Mesothelial cell of epicardium (in vitro differentiated cells): ENCODE measurements around the gene NME8. TPM values are rescaled to one million over a fixed set of nuclear protein-coding genes. Genes with fewer than 3 reads are reported as not detected.
A peak's percentile ranks its signal among the peaks of the same experiment; 100 is the strongest.

Experiments
- DNase-seq, 2 experiments: peaks; one replicate each; pipeline ENCODE4 v3.0.0; 2021; ENCODE audit warnings: low spot score in 2 of 2; ENCODE audit not compliant: unreplicated experiment in 2 of 2
- H3K27ac Mint-ChIP-seq: 2 replicates; pipeline ENCODE4 v1.8.0; 2021; ENCODE audit warnings: mixed read lengths
- H3K27me3 Mint-ChIP-seq: 2 replicates; pipeline ENCODE4 v1.8.0; 2021; ENCODE audit warnings: low read depth, mixed read lengths
- H3K36me3 Mint-ChIP-seq: 2 replicates; pipeline ENCODE4 v1.8.0; 2021; ENCODE audit warnings: mixed read lengths
- H3K4me1 Mint-ChIP-seq: 2 replicates; pipeline ENCODE4 v1.8.0; 2021; ENCODE audit warnings: mixed read lengths
- H3K4me3 Mint-ChIP-seq: 2 replicates; pipeline ENCODE4 v1.8.0; 2021; ENCODE audit warnings: mild to moderate bottlenecking, moderate library complexity, mixed read lengths
- H3K9me3 Mint-ChIP-seq: 2 replicates; pipeline ENCODE4 v1.8.0; 2021; ENCODE audit warnings: mixed read lengths
- total RNA-seq: library from RNA; stranded (reverse); gene quantifications from 3 replicates; pipeline ENCODE4 v1.2.1, GENCODE V29; 2021
- TF ChIP-seq, protein P1 (sequence below): fragments of 200-600 bp; sonication (generic); IDR thresholded peaks from one replicate; pipeline ENCODE4 v1.5.0; 2021; ENCODE audit warnings: antibody characterized with exemption; ENCODE audit not compliant: unreplicated experiment

NME8 gene
- total RNA-seq, 1 donor from 2014 or later: 1.1 TPM

DNA sequence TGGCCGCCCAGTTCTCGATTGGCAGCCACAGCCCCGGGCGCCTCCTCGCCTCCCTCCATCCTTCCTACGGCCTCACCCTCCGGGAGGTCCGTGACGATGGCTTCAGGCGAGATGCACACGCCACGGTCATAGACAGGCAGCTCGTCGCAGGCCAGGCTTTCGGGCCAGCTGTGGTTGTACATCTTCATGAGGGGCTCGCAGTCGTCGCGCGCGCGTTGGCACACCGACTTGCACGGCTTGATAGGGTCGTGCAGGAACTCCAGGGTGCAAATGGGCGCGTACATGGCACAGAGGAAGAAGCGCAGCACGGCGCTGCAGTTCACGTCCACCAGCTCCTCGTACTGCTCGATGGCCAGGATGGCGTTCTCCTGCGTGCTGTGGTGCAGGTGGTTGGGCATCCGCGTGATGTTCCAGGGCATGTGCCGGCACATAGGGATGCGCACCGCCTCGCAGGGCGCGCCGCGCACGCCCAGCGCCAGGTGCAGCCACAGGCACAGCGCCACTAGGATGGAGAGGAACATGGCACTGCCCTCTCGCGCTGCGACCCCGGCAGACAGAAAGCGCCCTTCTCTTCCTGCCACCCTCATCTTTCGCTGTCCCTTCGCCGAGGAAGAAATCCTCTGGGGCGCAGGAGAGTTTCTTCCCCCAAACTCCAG, 67.7 kb downstream of the NME8 start:
- Mint-ChIP-seq H3K27ac (peak overlapping the region; percentile 47), H3K27me3 (peaks cover 57% of the 10 kb centered on the region), H3K4me3 (peak overlapping the region; percentile 73), H3K4me1 (peaks cover 47% of the 10 kb centered on the region), H3K36me3 (no peaks in the 10 kb centered on the region), H3K9me3 (no peaks in the 10 kb centered on the region)
- TF ChIP-seq, protein P1, sequence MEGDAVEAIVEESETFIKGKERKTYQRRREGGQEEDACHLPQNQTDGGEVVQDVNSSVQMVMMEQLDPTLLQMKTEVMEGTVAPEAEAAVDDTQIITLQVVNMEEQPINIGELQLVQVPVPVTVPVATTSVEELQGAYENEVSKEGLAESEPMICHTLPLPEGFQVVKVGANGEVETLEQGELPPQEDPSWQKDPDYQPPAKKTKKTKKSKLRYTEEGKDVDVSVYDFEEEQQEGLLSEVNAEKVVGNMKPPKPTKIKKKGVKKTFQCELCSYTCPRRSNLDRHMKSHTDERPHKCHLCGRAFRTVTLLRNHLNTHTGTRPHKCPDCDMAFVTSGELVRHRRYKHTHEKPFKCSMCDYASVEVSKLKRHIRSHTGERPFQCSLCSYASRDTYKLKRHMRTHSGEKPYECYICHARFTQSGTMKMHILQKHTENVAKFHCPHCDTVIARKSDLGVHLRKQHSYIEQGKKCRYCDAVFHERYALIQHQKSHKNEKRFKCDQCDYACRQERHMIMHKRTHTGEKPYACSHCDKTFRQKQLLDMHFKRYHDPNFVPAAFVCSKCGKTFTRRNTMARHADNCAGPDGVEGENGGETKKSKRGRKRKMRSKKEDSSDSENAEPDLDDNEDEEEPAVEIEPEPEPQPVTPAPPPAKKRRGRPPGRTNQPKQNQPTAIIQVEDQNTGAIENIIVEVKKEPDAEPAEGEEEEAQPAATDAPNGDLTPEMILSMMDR: no peak
- peak in 1 of 2 experiments; percentile 45 for DNase-seq

DNA sequence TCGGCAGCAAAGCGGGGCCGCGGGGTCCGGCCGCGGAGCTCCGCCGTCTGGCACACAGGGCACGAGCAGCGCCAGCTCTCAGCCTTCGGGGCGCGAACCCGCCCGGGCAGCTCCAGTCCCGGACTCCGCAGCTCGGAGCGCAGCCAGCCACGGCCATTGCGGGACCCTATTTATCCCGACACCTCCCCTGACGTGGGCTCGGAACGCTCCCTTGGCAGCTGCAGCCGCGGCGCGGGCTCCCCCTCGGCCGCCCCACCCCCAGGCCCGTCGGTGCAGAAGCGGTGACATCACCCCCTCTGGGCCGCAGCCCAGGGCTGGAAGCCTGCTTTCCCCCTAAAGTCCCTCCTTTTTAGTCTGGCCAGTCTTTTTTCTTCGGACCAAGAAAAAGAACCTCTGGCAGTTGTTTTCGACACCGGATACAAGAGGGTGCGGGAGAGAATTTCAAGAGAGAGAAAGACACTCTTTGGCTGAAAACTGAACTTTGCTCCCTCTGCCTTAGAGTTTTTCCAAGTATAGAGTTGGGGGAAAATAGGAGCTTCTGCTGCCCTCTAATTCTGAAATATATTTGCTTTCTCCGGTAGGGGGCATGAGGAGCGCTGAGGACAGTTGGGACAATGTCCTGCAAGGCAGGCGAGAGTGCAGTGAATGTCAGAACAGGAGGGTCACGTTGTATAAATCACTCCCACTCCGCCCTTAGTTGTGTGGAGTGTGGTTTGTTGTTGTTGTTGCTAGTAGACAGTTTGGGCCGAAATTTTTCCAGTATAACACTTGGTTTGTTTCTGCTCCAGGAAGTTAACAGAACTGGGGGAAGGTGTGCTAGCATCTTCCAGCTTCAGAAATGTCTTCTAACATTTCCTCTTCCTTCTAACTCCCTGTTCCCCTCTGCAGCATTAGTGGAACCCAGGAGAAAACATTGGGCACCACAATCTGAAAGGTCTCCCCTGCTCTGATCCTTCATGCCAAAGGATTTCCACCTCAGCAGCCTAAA, 68.6 kb downstream of the NME8 start, which contains the start of gene SFRP4:
SFRP4 (minus strand) TSS at position 145 of the 988 bp plus-strand sequence. CDS start 280 bp downstream, outside the sequence.
- TF ChIP-seq, protein P1: peak; percentile 64
- Mint-ChIP-seq H3K4me3 (peak within 1 kb of the TSS; percentile 73), H3K4me1 (peaks cover 53% of the 10 kb centered on the region), H3K27ac (peak within 1 kb of the TSS; percentile 47), H3K27me3 (peaks cover 64% of the 10 kb centered on the region), H3K9me3 (no peaks in the 10 kb centered on the region), H3K36me3 (no peaks in the 10 kb centered on the region)
- DNase-seq: peak; percentile 39 to 70

DNA sequence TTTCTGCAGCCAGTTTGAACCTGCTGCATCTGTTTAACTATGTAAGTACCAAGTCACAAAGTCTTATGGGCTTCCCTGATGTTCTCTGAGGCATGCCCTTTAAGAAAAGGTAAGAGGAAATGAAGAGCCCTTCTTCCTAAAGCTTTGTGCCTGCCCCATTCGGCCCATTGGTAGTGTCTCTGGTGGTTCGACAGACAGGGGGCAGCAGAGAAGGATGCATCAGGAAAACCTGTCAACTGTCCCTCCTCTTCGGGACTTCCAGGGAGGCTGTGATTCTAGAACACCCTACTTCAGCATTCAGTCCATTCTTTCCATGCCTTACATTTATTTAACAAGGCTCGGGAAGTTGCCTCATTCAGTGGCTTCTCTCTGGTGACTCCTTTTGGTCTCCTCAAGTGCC, 70.1 kb downstream of the NME8 start:
- TF ChIP-seq, protein P1: peak; percentile 17
- no peak for DNase-seq
- Mint-ChIP-seq H3K36me3 (no peaks in the 10 kb centered on the region), H3K27ac (no peak overlapping the region), H3K27me3 (peaks cover 77% of the 10 kb centered on the region), H3K4me1 (peaks cover 44% of the 10 kb centered on the region), H3K9me3 (no peaks in the 10 kb centered on the region), H3K4me3 (no peak overlapping the region)

DNA sequence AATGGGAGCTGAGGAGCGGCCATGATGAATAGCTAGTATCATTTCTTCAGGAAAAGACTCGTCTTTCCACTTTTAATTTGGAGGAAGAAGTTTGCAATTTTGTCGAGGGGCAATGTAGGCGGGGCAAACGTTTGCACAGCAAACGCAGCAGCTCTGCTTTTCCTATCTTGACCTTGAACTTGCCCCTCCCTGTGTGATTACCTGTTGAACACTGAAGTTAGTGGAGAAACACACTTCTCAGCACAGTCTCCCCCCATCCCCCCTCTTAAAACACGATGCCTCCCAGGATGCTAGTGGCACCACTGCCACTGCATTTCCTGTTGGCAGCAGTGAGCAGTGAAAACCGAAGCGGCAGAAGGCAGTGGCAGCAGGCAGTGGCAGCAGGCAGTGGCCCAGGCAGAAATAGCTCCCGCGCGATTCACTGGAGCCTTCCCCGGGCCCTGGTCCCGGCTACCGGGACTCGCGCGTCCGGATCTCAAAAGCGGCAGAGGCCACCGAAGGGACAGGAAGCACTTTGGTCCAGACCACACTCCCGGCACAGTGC, 72.0 kb downstream of the NME8 start, which contains the start of gene EPDR1:
EPDR1 (plus strand) TSS at position 336 of the 544 bp plus-strand sequence. CDS start 300 bp downstream, outside the sequence.
- peak in 1 of 2 experiments; percentile 31 for DNase-seq
- H3K27ac Mint-ChIP-seq: peak within 1 kb of the TSS; percentile 62
- TF ChIP-seq, protein P1: no peak
- H3K9me3 Mint-ChIP-seq: peaks cover 8% of the 10 kb centered on the region
- no peaks in the 10 kb centered on the region for H3K36me3 Mint-ChIP-seq
- peak within 1 kb of the TSS; percentile 75 for H3K4me3 Mint-ChIP-seq
- H3K27me3 Mint-ChIP-seq: peaks cover 72% of the 10 kb centered on the region
- H3K4me1 Mint-ChIP-seq: peaks cover 31% of the 10 kb centered on the region
